GM21723 (cell line): ENCODE measurements around the gene CNTN5.

Experiments used
- ATAC-seq: cut with Tn5 transposase; IDR thresholded peaks from one replicate; pipeline ENCODE4 v1.9.1; 2021; ENCODE audit warnings: mild to moderate bottlenecking, moderate library complexity; ENCODE audit not compliant: unreplicated experiment

CNTN5 gene

GRCh38 chr11:100011697-100012096 is 990.9 kb downstream of the CNTN5 start:
- ATAC-seq: no peak

GRCh38 chr11:100013011-100013410 is 992.3 kb downstream of the CNTN5 start:
- no peak for ATAC-seq

GRCh38 chr11:100031973-100032372 is 1011.2 kb downstream of the CNTN5 start:
- no peak for ATAC-seq

GRCh38 chr11:100061006-100061405 is 1040.3 kb downstream of the CNTN5 start:
- no peak for ATAC-seq

- ATAC-seq: no peak
These were observed 1045.7 kb downstream of the CNTN5 start for GRCh38 chr11:100066399-100066798.

- ATAC-seq: no peak
These were observed 1047.4 kb downstream of the CNTN5 start for GRCh38 chr11:100068116-100068515.

- ATAC-seq: no peak
These were observed 1051.4 kb downstream of the CNTN5 start for GRCh38 chr11:100072131-100072530.

GRCh38 chr11:100080381-100080780 is 1059.6 kb downstream of the CNTN5 start:
- no peak for ATAC-seq

- no peak for ATAC-seq
These were observed 1060.1 kb downstream of the CNTN5 start for GRCh38 chr11:100080821-100081220.

GRCh38 chr11:100093698-100094097 is 1072.9 kb downstream of the CNTN5 start:
- ATAC-seq: no peak

- ATAC-seq: no peak
These were observed 1073.5 kb downstream of the CNTN5 start for GRCh38 chr11:100094121-100094865.

GRCh38 chr11:100095809-100096208 is 1075.1 kb downstream of the CNTN5 start:
- no peak for ATAC-seq

GRCh38 chr11:100098560-100098959 is 1077.8 kb downstream of the CNTN5 start:
- ATAC-seq: no peak

- ATAC-seq: no peak
These were observed 1084.7 kb downstream of the CNTN5 start for GRCh38 chr11:100105255-100105981.

- ATAC-seq: no peak
These were observed 1085.2 kb downstream of the CNTN5 start for GRCh38 chr11:100105982-100106358.

- ATAC-seq: no peak
These were observed 1098.4 kb downstream of the CNTN5 start for GRCh38 chr11:100119176-100119575.

GRCh38 chr11:100133114-100133513 is 1112.4 kb downstream of the CNTN5 start:
- no peak for ATAC-seq

- no peak for ATAC-seq
These were observed 1120.5 kb downstream of the CNTN5 start for GRCh38 chr11:100141201-100141600.

GRCh38 chr11:100151944-100152343 is 1131.2 kb downstream of the CNTN5 start:
- no peak for ATAC-seq

- ATAC-seq: no peak
These were observed 1132.0 kb downstream of the CNTN5 start for GRCh38 chr11:100152766-100153165.

GRCh38 chr11:100163471-100163870 is 1142.7 kb downstream of the CNTN5 start:
- no peak for ATAC-seq

GRCh38 chr11:100174881-100175280 is 1154.1 kb downstream of the CNTN5 start:
- ATAC-seq: no peak
